ENCODE measurements around the gene ZDHHC9.

ZDHHC9 gene

DNA sequence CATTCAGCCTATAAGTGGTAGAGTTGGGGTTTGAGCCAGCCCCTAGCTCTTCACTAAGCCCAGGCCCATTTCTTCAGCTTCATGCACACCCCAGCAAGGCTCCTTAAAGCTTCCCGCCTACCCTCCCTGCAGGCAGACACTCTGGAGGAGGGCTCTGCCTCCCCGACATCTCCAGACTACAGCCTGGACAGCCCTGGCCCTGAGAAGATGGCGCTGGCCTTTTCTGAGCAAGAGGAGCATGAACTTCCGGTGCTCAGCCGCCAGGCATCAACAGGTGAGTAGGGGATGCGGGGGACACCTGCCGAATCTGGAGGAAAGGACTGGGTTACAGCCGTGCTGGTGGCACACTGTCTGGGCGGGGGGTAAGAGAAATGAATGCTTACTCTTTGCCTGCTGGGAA is 52.9 kb downstream of the ZDHHC9 start:
- no peaks in the 10 kb centered on the region for H3K27me3 ChIP-seq (ENCODE audit: insufficient read depth, low read length, poor library complexity)
- TF ChIP-seq, protein P1, sequence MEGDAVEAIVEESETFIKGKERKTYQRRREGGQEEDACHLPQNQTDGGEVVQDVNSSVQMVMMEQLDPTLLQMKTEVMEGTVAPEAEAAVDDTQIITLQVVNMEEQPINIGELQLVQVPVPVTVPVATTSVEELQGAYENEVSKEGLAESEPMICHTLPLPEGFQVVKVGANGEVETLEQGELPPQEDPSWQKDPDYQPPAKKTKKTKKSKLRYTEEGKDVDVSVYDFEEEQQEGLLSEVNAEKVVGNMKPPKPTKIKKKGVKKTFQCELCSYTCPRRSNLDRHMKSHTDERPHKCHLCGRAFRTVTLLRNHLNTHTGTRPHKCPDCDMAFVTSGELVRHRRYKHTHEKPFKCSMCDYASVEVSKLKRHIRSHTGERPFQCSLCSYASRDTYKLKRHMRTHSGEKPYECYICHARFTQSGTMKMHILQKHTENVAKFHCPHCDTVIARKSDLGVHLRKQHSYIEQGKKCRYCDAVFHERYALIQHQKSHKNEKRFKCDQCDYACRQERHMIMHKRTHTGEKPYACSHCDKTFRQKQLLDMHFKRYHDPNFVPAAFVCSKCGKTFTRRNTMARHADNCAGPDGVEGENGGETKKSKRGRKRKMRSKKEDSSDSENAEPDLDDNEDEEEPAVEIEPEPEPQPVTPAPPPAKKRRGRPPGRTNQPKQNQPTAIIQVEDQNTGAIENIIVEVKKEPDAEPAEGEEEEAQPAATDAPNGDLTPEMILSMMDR (IDR thresholded peaks at IDR 0.05; ENCODE audit: borderline replicate concordance, extremely low read depth, low read length, poor library complexity, severe bottlenecking), result no peak
- TF ChIP-seq EZH2 (IDR thresholded peaks at IDR 0.05; ENCODE audit: borderline replicate concordance, low read depth, low read length, severe bottlenecking), result no peak
- H4K20me1 ChIP-seq (ENCODE audit: insufficient read depth, low read length), result peaks cover 89% of the 10 kb centered on the region
- DNase-seq, result no peak
- H3K9me3 ChIP-seq (ENCODE audit: insufficient read depth, low read length, severe bottlenecking), result no peaks in the 10 kb centered on the region
- no peak overlapping the region; the same call in none of the 2 replicates for H3K27ac ChIP-seq (ENCODE audit: low read length)
- H3K4me3 ChIP-seq (ENCODE audit: low read depth in 1 of 2, low read length in 2 of 2), result no peak overlapping the region
- no peak overlapping the region for H2AFZ ChIP-seq (ENCODE audit: low read depth, low read length)
- peaks cover 95% of the 10 kb centered on the region for H3K36me3 ChIP-seq (ENCODE audit: insufficient read depth, low read length)
- no peak overlapping the region for H3K9ac ChIP-seq (ENCODE audit: low read depth, low read length)
- ATAC-seq (ENCODE audit: insufficient read depth, low read depth), result no peak
- H3K79me2 ChIP-seq (ENCODE audit: insufficient read depth, low read length), result peaks cover 71% of the 10 kb centered on the region
- 0 out of 2 replicates have a peak overlapping the region, but pooled peaks have one; percentile 8 for H3K4me2 ChIP-seq (ENCODE audit: insufficient read depth, low read length)
- peaks cover 48% of the 10 kb centered on the region for H3K4me1 ChIP-seq (ENCODE audit: insufficient read depth, low read length)

DNA sequence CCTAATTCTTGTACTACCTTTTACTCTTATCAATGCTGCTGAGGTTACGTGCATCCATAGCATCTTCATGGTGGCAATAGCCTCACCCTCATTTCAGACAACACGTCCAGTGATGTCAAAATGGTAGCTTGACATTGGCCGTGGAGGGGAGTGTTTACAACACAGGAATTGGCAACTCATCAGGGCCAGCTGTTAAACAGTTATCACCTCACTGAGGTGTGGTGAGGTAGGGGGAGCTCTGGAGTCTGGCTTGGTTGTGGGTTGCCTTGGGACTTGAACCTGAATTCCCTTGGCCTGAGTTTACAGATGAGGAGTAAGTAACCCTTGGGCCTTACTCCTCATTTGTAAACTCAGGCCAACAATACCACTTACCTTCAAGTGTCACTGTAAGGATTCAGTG is 53.5 kb downstream of the ZDHHC9 start:
- H3K4me3 ChIP-seq (ENCODE audit: low read depth in 1 of 2, low read length in 2 of 2), result no peak overlapping the region
- peaks cover 95% of the 10 kb centered on the region for H3K36me3 ChIP-seq (ENCODE audit: insufficient read depth, low read length)
- no peak overlapping the region for H3K4me2 ChIP-seq (ENCODE audit: insufficient read depth, low read length)
- no peaks in the 10 kb centered on the region for H3K27me3 ChIP-seq (ENCODE audit: insufficient read depth, low read length, poor library complexity)
- H3K9me3 ChIP-seq (ENCODE audit: insufficient read depth, low read length, severe bottlenecking), result no peaks in the 10 kb centered on the region
- H2AFZ ChIP-seq (ENCODE audit: low read depth, low read length), result no peak overlapping the region
- peak overlapping the region; percentile 38; the same call in 1 of the 2 replicates for H3K27ac ChIP-seq (ENCODE audit: low read length)
- peaks cover 78% of the 10 kb centered on the region for H3K79me2 ChIP-seq (ENCODE audit: insufficient read depth, low read length)
- no peak for TF ChIP-seq EZH2 (IDR thresholded peaks at IDR 0.05; ENCODE audit: borderline replicate concordance, low read depth, low read length, severe bottlenecking)
- TF ChIP-seq, protein P1 (IDR thresholded peaks at IDR 0.05; ENCODE audit: borderline replicate concordance, extremely low read depth, low read length, poor library complexity, severe bottlenecking), result no peak
- H3K9ac ChIP-seq (ENCODE audit: low read depth, low read length), result no peak overlapping the region
- peaks cover 89% of the 10 kb centered on the region for H4K20me1 ChIP-seq (ENCODE audit: insufficient read depth, low read length)
- ATAC-seq (ENCODE audit: insufficient read depth, low read depth) (no peak), DNase-seq (peak; percentile 10)
- peaks cover 50% of the 10 kb centered on the region for H3K4me1 ChIP-seq (ENCODE audit: insufficient read depth, low read length)

DNA sequence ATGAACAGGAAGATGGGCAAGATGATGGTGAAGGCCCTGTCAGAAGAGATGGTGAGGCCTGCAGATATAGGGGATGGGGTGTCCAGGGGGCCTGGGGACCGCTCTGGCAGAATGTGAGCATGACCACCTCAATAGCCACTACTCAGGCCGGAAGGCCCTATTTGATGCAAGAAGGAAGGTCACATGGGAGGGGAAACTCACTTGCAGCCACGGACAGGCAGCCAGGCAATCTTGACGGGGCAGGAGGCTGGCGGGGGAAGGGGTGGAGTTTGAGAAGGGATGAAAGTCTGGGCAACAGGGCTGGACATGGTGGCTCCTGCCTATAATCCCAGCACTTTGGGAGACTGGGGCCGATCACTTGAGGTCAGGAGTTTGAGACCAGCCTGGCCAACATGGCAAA is 55.2 kb downstream of the ZDHHC9 start:
- H3K4me1 ChIP-seq (ENCODE audit: insufficient read depth, low read length), result peaks cover 63% of the 10 kb centered on the region
- no peaks in the 10 kb centered on the region for H3K9me3 ChIP-seq (ENCODE audit: insufficient read depth, low read length, severe bottlenecking)
- H3K27ac ChIP-seq (ENCODE audit: low read length), result 0 out of 2 replicates have a peak overlapping the region, but pooled peaks have one; percentile 10
- TF ChIP-seq EZH2 (IDR thresholded peaks at IDR 0.05; ENCODE audit: borderline replicate concordance, low read depth, low read length, severe bottlenecking), result no peak
- TF ChIP-seq, protein P1 (IDR thresholded peaks at IDR 0.05; ENCODE audit: borderline replicate concordance, extremely low read depth, low read length, poor library complexity, severe bottlenecking), result no peak
- H2AFZ ChIP-seq (ENCODE audit: low read depth, low read length), result no peak overlapping the region
- peaks cover 95% of the 10 kb centered on the region for H3K36me3 ChIP-seq (ENCODE audit: insufficient read depth, low read length)
- H4K20me1 ChIP-seq (ENCODE audit: insufficient read depth, low read length), result peaks cover 86% of the 10 kb centered on the region
- no peak for ATAC-seq (ENCODE audit: insufficient read depth, low read depth)
- peaks cover 91% of the 10 kb centered on the region for H3K79me2 ChIP-seq (ENCODE audit: insufficient read depth, low read length)
- no peaks in the 10 kb centered on the region for H3K27me3 ChIP-seq (ENCODE audit: insufficient read depth, low read length, poor library complexity)
- peak overlapping the region; percentile 12; the same call in 1 of the 2 replicates for H3K9ac ChIP-seq (ENCODE audit: low read depth, low read length)
- DNase-seq, result no peak
- H3K4me2 ChIP-seq (ENCODE audit: insufficient read depth, low read length), result peak overlapping the region; percentile 33; the same call in 1 of the 2 replicates
- no peak overlapping the region for H3K4me3 ChIP-seq (ENCODE audit: low read depth in 1 of 2, low read length in 2 of 2)
